ENCODE data around the gene FGF16.

DNA sequence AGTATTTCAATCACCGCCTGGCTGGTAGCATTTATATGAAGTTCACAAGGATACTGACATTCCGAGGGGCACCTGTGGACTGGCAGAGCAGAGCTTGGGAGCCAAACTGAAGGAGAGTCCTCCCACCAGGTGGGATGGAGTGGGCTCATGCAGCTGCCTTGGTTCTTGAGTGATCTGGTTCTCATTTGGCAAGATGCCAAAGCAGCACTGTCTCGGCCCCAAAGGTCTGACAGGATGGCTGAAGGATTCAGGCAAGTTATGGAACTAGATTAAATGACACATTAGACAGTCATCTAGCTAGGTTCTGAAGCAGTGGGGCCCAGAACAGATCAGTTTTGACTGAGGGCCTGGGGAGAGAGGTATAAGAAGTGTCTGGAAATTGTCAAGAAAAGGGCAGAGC is 3.2 kb downstream of the FGF16 start:
- TF ChIP-seq RAD21 (IDR thresholded peaks at IDR 0.05; ENCODE audit: low read depth) (no peak), TCF12 (IDR thresholded peaks at IDR 0.05; ENCODE audit: low read depth) (no peak), NFIC (IDR thresholded peaks at IDR 0.05) (no peak), EGR1 (IDR thresholded peaks at IDR 0.05) (no peak), CEBPB (IDR thresholded peaks at IDR 0.05) (no peak), EP300 (IDR thresholded peaks at IDR 0.05; ENCODE audit: borderline replicate concordance) (no peak), TAF1 (IDR thresholded peaks at IDR 0.05; ENCODE audit: low read depth) (no peak), TEAD4 (IDR thresholded peaks at IDR 0.05) (no peak), FOXM1 (IDR thresholded peaks at IDR 0.05; ENCODE audit: borderline replicate concordance, low read depth) (no peak)
- TF ChIP-seq, protein P1, sequence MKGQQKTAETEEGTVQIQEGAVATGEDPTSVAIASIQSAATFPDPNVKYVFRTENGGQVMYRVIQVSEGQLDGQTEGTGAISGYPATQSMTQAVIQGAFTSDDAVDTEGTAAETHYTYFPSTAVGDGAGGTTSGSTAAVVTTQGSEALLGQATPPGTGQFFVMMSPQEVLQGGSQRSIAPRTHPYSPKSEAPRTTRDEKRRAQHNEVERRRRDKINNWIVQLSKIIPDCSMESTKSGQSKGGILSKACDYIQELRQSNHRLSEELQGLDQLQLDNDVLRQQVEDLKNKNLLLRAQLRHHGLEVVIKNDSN (IDR thresholded peaks at IDR 0.05): no peak
- TF ChIP-seq, protein P2, sequence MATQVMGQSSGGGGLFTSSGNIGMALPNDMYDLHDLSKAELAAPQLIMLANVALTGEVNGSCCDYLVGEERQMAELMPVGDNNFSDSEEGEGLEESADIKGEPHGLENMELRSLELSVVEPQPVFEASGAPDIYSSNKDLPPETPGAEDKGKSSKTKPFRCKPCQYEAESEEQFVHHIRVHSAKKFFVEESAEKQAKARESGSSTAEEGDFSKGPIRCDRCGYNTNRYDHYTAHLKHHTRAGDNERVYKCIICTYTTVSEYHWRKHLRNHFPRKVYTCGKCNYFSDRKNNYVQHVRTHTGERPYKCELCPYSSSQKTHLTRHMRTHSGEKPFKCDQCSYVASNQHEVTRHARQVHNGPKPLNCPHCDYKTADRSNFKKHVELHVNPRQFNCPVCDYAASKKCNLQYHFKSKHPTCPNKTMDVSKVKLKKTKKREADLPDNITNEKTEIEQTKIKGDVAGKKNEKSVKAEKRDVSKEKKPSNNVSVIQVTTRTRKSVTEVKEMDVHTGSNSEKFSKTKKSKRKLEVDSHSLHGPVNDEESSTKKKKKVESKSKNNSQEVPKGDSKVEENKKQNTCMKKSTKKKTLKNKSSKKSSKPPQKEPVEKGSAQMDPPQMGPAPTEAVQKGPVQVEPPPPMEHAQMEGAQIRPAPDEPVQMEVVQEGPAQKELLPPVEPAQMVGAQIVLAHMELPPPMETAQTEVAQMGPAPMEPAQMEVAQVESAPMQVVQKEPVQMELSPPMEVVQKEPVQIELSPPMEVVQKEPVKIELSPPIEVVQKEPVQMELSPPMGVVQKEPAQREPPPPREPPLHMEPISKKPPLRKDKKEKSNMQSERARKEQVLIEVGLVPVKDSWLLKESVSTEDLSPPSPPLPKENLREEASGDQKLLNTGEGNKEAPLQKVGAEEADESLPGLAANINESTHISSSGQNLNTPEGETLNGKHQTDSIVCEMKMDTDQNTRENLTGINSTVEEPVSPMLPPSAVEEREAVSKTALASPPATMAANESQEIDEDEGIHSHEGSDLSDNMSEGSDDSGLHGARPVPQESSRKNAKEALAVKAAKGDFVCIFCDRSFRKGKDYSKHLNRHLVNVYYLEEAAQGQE (IDR thresholded peaks at IDR 0.05; ENCODE audit: low read depth): no peak
